ENCODE measurements around the gene CCDC106.

DNA sequence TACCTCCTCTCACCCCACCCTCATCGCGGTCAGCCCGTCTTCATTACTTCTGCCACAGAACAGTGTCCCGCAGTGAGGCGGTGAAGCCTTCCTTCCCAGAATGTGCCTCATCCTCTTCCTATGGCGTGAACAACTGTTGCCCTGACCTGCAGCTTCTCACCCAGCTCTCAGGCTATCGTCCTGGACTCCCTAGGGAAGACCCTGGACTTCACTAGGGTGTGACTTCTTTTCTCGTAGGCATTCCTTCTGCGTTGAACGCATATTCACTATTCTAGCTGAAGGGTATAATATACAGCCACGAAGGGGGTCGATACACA lies 41.6 kb upstream of the CCDC106 start:
- TF ChIP-seq EZH2 (IDR thresholded peaks at IDR 0.05; ENCODE audit: low read length, unreplicated experiment) = no peak
- TF ChIP-seq CTCF (conservative IDR thresholded peaks at IDR 0.05; ENCODE audit: low read depth, low read length) = no peak
